GM12878 (cell line): ENCODE data around the gene ITPRIPL2. TPM values are rescaled to one million over a fixed set of nuclear protein-coding genes. Genes with fewer than 3 reads are reported as not detected.

Experiments
- ATF3 ChIP-seq: IDR thresholded peaks from 2 replicates; pipeline ENCODE4 v1.6.1; 2011; ENCODE audit warnings: low read depth, mild to moderate bottlenecking, low read length, moderate library complexity, borderline replicate concordance; ENCODE audit errors: extremely low read depth
- CBX3 ChIP-seq: fragments of 200-600 bp; sonication (generic); IDR thresholded peaks from 2 replicates; pipeline ENCODE4 v1.6.1; 2016; ENCODE audit warnings: low read depth, borderline replicate concordance
- CBX5 ChIP-seq: sonication (generic); IDR thresholded peaks from 2 replicates; pipeline ENCODE4 v1.6.1; 2016; ENCODE audit warnings: low read depth, moderate library complexity, mild to moderate bottlenecking, inconsistent platforms
- CHD4 ChIP-seq: fragments of 200-600 bp; sonication (generic); IDR thresholded peaks from 2 replicates; pipeline ENCODE4 v1.6.1; 2016; ENCODE audit warnings: mild to moderate bottlenecking
- FOS ChIP-seq: IDR thresholded peaks from 3 replicates; pipeline ENCODE4 v1.6.1; 2011; ENCODE audit warnings: borderline replicate concordance; ENCODE audit not compliant: insufficient read length; ENCODE audit errors: extremely low read depth
- FOXK2 ChIP-seq: fragments of 450-650 bp; IDR thresholded peaks from 2 replicates; pipeline ENCODE4 v1.6.1; 2017; ENCODE audit warnings: mild to moderate bottlenecking, moderate library complexity
- FOXM1 ChIP-seq: IDR thresholded peaks from 2 replicates; pipeline ENCODE4 v1.6.1; 2012; ENCODE audit warnings: low read depth, mild to moderate bottlenecking, inconsistent platforms, low read length, moderate library complexity
- HDAC2 ChIP-seq: fragments of 200-600 bp; sonication (generic); IDR thresholded peaks from 2 replicates; pipeline ENCODE4 v1.6.1; 2017
- HSF1 ChIP-seq: fragments of 150-350 bp; IDR thresholded peaks from 2 replicates; pipeline ENCODE4 v1.6.1; 2014; ENCODE audit warnings: mild to moderate bottlenecking, low read depth, low read length
- IRF3 ChIP-seq: fragments of 450-650 bp; IDR thresholded peaks from 2 replicates; pipeline ENCODE4 v1.6.1; 2014; ENCODE audit warnings: mild to moderate bottlenecking
- IRF5 ChIP-seq: fragments of 450-650 bp; IDR thresholded peaks from 2 replicates; pipeline ENCODE4 v1.6.1; 2017; ENCODE audit warnings: borderline replicate concordance
- LARP7 ChIP-seq: fragments of 450-650 bp; IDR thresholded peaks from 2 replicates; pipeline ENCODE4 v1.6.1; 2017; ENCODE audit warnings: mild to moderate bottlenecking
- MEF2B ChIP-seq: fragments of 450-650 bp; IDR thresholded peaks from 2 replicates; pipeline ENCODE4 v1.6.1; 2018; ENCODE audit warnings: mild to moderate bottlenecking, moderate library complexity; ENCODE audit not compliant: partially characterized antibody, poor library complexity, severe bottlenecking
- MXI1 ChIP-seq: fragments of 150-350 bp; IDR thresholded peaks from 2 replicates; pipeline ENCODE4 v1.6.1; 2011; ENCODE audit warnings: low read depth, mild to moderate bottlenecking, inconsistent platforms, low read length, improper control_type of control experiment
- PAX5 ChIP-seq: IDR thresholded peaks from 2 replicates; pipeline ENCODE4 v1.6.1; 2011; ENCODE audit warnings: low read depth, low read length, borderline replicate concordance
- PAX8 ChIP-seq: fragments of 450-650 bp; IDR thresholded peaks from 2 replicates; pipeline ENCODE4 v1.6.1; 2017; ENCODE audit warnings: mild to moderate bottlenecking, moderate library complexity
- RCOR1 ChIP-seq: conservative IDR thresholded peaks from 2 replicates; pipeline ENCODE4 v1.6.1; 2012; ENCODE audit warnings: low read depth, low read length, improper control_type of control experiment
- SMARCA5 ChIP-seq: fragments of 450-650 bp; IDR thresholded peaks from 2 replicates; pipeline ENCODE4 v1.6.1; 2017; ENCODE audit warnings: mild to moderate bottlenecking
- SRF ChIP-seq, 2 experiments: IDR thresholded peaks; 2 replicates each; pipeline ENCODE4 v1.6.1; 2011; ENCODE audit warnings: low read depth in 2 of 2, low read length in 2 of 2, mild to moderate bottlenecking in 1 of 2, moderate library complexity in 1 of 2
- SUZ12 ChIP-seq: fragments of 200-600 bp; sonication (generic); IDR thresholded peaks from one replicate; pipeline ENCODE4 v1.6.1; 2018; ENCODE audit warnings: antibody characterized with exemption, mild to moderate bottlenecking; ENCODE audit not compliant: unreplicated experiment
- WRNIP1 ChIP-seq: IDR thresholded peaks from 2 replicates; pipeline ENCODE4 v1.6.1; 2011; ENCODE audit warnings: low read depth, low read length, improper control_type of control experiment, borderline replicate concordance
- YY1 ChIP-seq: IDR thresholded peaks from 2 replicates; pipeline ENCODE4 v1.6.1; 2011; ENCODE audit warnings: low read depth, mild to moderate bottlenecking, low read length
- ZNF24 ChIP-seq: fragments of 450-650 bp; IDR thresholded peaks from 2 replicates; pipeline ENCODE4 v1.6.1; 2017; ENCODE audit warnings: antibody characterized with exemption, mild to moderate bottlenecking
- ZNF384 ChIP-seq: IDR thresholded peaks from 2 replicates; pipeline ENCODE4 v1.6.1; 2012; ENCODE audit warnings: low read depth, mild to moderate bottlenecking, low read length, improper control_type of control experiment, borderline replicate concordance
- polyA plus RNA-seq, 11 experiments: library from polyadenylated mRNA; depleted of rRNA in 4 of 11; unstranded in 6 of 11; stranded (reverse) in 5 of 11; fragments of >200 nt; fragmentation: Nextera tagmentation in 4 of 11; fragmentation: Illumina TruSeq in 1 of 11; extraction: Ambion mirVana in 4 of 11; extraction: Trizol in 1 of 11; gene quantifications; 1 replicate in 1 of 11; 2 replicates in 10 of 11; pipeline versions ENCODE4 v1.2.1 to v1.2.3, GENCODE V29; 2011 to 2016; ENCODE audit warnings: inconsistent platforms in 2 of 11, missing spikeins in 2 of 11, low read depth in 1 of 11
- total RNA-seq, 4 experiments: library from RNA; depleted of rRNA in 3 of 4; stranded (reverse); fragments of >200 nt in 3 of 4; fragmentation: Illumina TruSeq in 1 of 4; extraction: Trizol in 1 of 4; gene quantifications; 2 replicates each; pipeline versions ENCODE4 v1.2.1 to v1.2.3, GENCODE V29; 2013 to 2021

Gene ITPRIPL2
- total and polyA plus RNA-seq, 10 of the 15 experiments (the other 5 are each of a cell fraction or from before 2014, with no cell fraction given) = 0.48 to 14.3 (median 3.5) TPM

GRCh38 chr16:19086322-19087199 is 27.2 kb upstream of the ITPRIPL2 start (continued):
- TF ChIP-seq IRF5 = no peak
- no peak for TF ChIP-seq CHD4
- no peak for TF ChIP-seq RCOR1
- TF ChIP-seq HDAC2 = no peak
- no peak for TF ChIP-seq SRF (IDR thresholded peaks at IDR 0.05; ENCODE audit: low read depth in 2 of 2, low read length in 2 of 2)
- TF ChIP-seq HSF1 = no peak
- no peak for TF ChIP-seq PAX5
- TF ChIP-seq ATF3 = no peak
- TF ChIP-seq FOXK2 = no peak
- TF ChIP-seq FOS = no peak
- TF ChIP-seq WRNIP1 = no peak
- peak; percentile 16; the same call in 1 of the 2 replicates for TF ChIP-seq ZNF384
- TF ChIP-seq MXI1 = no peak
- TF ChIP-seq FOXM1 = 0 out of 2 replicates have a peak, but pooled peaks have one; percentile 31
- TF ChIP-seq YY1 = peak; percentile 86
- TF ChIP-seq MEF2B = no peak
- 0 out of 2 replicates have a peak, but pooled peaks have one; percentile 33 for TF ChIP-seq IRF3
- TF ChIP-seq CBX5 = 0 out of 2 replicates have a peak, but pooled peaks have one; percentile 27
- TF ChIP-seq SUZ12 = no peak
- peak; percentile 55; the same call in 1 of the 2 replicates for TF ChIP-seq SMARCA5
- peak; percentile 50; the same call in 1 of the 2 replicates for TF ChIP-seq LARP7
- TF ChIP-seq CBX3 = no peak
- no peak for TF ChIP-seq PAX8
- TF ChIP-seq ZNF24 = 0 out of 2 replicates have a peak, but pooled peaks have one; percentile 24
